GM18873 (cell line): ENCODE results near the gene PLCD1.
"Not testable (repeated sequence)": the region's sequence is repeated elsewhere in the genome, so short reads cannot be mapped to it uniquely, and the experiment has no call there.

Experiments used
- ATAC-seq: cut with Tn5 transposase; IDR thresholded peaks from one replicate; pipeline ENCODE4 v1.9.1; 2021; ENCODE audit warnings: mild to moderate bottlenecking, moderate library complexity, moderate number of reproducible peaks; ENCODE audit not compliant: unreplicated experiment, low FRiP score

Gene PLCD1

DNA sequence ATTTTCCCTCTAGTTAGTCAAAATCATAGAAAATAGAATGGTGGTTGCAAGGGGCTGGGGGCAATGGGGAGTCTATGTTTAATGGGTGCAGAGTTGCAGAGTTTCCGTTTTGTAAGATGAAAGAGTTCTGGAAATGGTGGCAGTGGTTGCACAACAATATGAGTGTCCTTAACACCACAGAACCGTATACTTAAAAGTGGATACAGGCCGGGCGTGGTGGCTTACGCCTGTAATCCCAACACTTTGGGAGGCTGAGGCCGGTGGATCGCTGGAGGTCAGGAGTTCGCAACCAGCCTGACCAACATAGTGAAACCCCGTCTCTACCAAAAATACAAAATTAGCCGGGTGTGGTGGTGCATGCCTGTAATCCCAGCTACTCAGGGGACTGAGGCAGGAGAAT, 41.1 kb downstream of the PLCD1 start:
- ATAC-seq: not testable (repeated sequence)

GRCh38 chr3:37987751-37988179, 41.7 kb downstream of the PLCD1 start:
- no peak for ATAC-seq

- no peak for ATAC-seq
Measured at GRCh38 chr3:37987315-37987697, 42.1 kb downstream of the PLCD1 start.

GRCh38 chr3:37986479-37987314, 42.7 kb downstream of the PLCD1 start:
- ATAC-seq: no peak

GRCh38 chr3:37985637-37986320, 43.7 kb downstream of the PLCD1 start:
- no peak for ATAC-seq

- ATAC-seq: no peak
Measured at GRCh38 chr3:37984596-37984995, 44.8 kb downstream of the PLCD1 start.

- no peak for ATAC-seq
Measured at GRCh38 chr3:37984051-37984450, 45.4 kb downstream of the PLCD1 start.

- no peak for ATAC-seq
Measured at GRCh38 chr3:37982331-37982730, 47.1 kb downstream of the PLCD1 start.

DNA sequence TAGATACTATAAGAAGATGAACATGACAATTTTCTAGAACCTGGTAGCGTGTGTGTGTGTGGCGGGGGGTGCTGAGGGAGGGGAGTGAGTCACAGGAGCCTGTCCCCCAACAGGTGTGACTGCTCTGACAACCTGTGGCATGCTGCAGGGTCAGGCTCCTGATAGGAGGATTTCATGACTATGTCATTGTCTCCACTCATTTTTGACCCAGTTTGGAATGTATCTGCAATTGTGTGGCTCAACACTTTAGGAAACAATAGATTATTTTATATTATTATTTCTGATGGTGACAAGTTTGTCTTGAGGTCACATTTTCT, 48.1 kb downstream of the PLCD1 start:
- no peak for ATAC-seq

DNA sequence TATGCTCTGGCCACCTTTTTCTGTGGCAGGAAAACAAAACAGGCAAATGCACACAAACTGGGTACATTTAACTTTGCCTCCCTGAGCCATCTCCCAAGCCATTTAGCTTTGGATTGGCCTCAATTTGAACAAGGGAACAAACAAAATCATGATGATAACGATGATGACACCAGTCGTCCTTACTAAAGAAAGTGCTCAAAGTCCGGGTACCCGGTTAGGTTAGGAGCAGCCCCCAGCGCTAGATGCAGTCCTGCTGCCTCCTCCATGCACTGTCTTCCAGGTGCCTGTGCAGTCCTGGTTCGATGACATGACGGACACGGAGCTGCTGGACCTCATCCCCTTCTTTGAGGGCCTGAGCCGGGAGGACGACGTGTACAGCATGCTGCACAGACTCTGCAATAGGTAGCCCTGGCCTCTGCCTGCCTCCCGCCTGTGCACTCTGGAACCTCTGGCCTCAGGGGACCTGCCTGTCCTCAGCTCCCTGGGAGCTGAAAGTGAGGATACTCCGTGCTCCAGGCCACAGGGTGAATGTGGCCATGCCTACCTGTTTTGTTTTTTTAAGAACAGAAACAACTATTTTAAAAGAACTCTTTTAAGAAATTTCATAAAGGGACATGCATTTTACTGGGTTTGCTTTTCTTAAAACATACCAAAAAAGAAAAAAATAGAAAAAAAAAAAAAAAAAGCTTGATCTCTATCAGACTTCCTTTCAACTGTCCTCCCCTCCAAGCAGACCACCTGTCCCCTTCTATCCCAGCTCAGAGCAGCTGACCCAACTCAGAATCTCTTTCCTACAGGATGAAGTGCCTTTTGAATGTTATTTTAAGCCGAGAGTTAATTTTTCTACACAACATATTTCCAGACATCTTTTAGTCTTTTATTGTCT, 48.7 kb downstream of the PLCD1 start:
- ATAC-seq: no peak

GRCh38 chr3:37979541-37980461, 49.6 kb downstream of the PLCD1 start:
- ATAC-seq: no peak

DNA sequence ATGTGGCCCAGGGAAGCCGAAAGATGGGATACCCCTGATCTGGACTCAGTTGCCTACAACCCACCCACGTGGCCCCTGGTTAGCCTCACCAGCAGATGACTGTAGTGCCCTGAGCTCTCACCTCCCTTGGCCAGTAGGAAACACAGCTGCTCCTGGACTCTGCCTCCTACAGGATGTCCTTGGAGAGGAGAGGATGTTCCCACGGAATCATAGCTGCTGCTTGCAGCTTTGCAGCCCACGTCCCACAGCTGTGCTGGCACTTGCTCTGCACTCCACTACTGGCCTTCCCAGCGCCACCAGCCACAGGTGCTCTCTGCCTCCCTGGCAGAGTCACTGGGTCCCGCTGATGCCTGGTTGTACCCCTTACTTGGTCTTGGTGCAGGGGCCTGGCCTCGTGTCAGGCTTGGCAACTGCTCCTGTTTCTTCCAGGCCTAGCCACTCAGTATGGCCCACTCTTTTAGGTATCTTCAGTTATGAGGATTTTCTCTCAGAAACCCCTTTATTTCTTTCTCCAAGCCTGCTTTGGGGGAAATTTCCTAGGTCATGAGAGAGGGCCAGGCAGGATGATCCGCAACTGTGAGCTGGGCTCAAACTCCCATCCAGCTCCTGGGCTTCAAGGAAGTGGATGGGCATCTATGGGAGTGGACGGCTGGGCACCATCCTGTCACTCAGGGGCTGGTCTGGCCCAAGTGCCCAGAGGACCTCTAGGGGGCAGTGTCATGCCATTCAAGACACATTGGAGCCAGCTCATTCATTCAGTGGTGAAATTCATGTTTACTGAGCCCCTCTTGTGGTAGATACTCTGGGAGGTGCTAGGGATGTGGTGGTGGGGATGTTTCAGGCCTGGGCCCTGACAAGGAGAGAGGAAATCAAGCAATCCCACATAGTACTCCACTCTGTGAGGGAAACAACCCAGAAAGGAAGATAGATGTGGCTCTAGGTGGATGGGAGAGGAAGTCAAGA, 55.0 kb downstream of the PLCD1 start:
- peak; percentile 78 for ATAC-seq

DNA sequence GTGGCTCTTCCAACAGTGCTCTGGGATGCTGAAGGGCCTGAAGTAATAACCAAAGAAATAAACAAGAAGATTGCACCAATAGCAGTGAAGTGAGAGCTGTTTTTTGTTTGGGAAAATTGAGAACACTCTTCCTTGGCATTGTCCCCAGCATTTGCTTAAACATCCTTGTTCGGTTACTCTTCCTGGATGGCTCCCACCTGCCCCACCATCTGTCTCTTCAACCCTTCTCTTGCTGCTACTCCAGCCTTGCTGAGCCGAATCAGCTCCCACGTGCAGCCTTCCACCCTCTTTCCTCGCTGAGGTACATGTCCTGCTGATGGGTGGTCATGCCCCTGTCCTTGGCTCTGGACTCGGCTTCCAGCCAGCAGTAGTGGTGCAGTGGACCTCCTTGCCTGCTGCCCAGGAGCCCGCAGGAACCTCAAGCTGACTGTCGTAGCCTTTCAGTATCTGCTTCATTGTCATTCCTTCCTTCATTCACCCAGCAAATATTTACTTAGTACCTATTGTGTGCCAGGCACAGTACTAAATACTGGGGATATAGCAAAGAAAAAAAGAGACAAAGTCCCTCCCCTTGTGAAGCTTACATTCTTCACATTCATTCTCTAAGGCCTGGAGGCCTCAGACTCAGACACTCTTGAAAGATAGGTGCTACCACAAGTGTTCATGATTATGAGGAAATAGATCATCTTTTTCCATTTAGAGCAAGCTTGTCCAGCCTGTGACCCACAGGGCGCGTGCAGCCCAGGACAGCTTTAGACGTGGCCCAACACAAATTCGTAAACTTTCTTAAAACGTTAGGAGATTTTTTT, 56.0 kb downstream of the PLCD1 start:
- ATAC-seq: no peak

DNA sequence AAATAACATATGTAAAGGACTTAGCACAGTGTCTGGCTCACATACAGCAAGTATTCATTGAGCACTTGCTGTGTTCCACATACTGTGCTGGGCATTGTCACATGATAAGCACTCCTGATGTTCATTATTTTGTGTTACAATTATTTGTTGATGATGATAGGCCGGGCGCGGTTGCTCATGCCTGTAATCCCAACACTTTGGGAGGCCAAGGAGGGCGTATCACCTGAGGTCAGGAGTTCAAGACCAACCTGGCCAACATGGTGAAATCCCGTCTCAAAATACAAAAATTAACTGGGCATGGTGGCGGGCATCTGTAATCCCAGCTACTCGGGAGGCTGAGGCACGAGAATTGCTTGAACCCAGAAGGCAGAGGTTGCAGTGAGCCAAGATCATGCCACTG, 57.4 kb downstream of the PLCD1 start:
- not testable (repeated sequence) for ATAC-seq

- no peak for ATAC-seq
Measured at GRCh38 chr3:37971467-37971866, 58.0 kb downstream of the PLCD1 start.

GRCh38 chr3:37970802-37971201, 58.6 kb downstream of the PLCD1 start:
- ATAC-seq: no peak

DNA sequence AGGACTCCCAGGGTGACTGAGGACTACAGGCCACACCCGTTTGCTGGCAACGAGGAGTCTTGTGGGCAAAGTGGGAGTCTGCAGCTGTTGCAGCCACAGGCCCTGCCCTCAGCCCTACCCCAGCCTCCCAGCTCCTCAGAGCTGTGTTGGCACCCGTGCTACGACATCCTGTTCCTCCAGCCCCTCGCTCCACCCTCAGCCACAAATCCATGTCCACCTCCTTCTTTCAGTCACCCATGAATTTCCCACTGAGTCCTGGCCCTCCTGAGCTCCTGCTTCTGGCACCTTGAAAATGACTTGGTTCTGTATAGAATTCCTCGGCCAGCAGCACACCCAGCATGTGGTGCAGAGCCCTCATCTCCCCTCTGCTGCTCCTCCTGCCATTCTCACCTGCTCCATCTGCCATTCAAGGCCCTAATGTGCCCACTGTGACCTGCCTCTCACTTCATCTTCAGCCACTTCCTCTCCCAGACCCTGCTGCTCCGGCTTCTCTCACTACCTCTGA, 59.8 kb downstream of the PLCD1 start:
- no peak for ATAC-seq
